OCI-LY3 (cell line): ENCODE data around the gene PARVA.

Experiments
- H2AFZ ChIP-seq: fragments of 200-600, 300-600 bp; shearing (Covaris generic); 2 replicates; pipeline ENCODE4 v1.6.0; 2014; ENCODE audit warnings: antibody characterized with exemption, low read depth, low read length
- H3K27ac ChIP-seq: fragments of 200-600, 300-600 bp; sonication (generic); 2 replicates; pipeline ENCODE4 v1.5.1; 2014; ENCODE audit warnings: mild to moderate bottlenecking, low read length, moderate library complexity, mixed read lengths
- H3K27me3 ChIP-seq: fragments of 200-600, 300-600 bp; sonication (generic); 2 replicates; pipeline ENCODE4 v1.6.1; 2014; ENCODE audit warnings: low read depth, low read length, mixed read lengths
- H3K36me3 ChIP-seq: fragments of 200-600, 300-600 bp; sonication (generic); replicated peaks from 2 replicates; pipeline ENCODE3; 2014; ENCODE audit warnings: low read depth, low read length, mixed read lengths
- H3K4me1 ChIP-seq: fragments of 300-600, 200-600 bp; sonication (generic); 2 replicates; pipeline ENCODE4 v1.6.1; 2014; ENCODE audit warnings: low read length, mixed read lengths
- H3K4me2 ChIP-seq: fragments of 200-600, 300-600 bp; sonication (generic); 2 replicates; pipeline ENCODE4 v1.6.1; 2014; ENCODE audit warnings: low read length, mixed read lengths
- H3K4me3 ChIP-seq: fragments of 300-600, 200-600 bp; sonication (generic); 2 replicates; pipeline ENCODE4 v1.5.1; 2014; ENCODE audit warnings: antibody characterized with exemption, mild to moderate bottlenecking, low read length, moderate library complexity
- H3K79me2 ChIP-seq: fragments of 300-600, 200-600 bp; shearing (Covaris generic); 2 replicates; pipeline ENCODE4 v1.6.1; 2014; ENCODE audit warnings: mild to moderate bottlenecking, low read length, mixed read lengths
- H3K9ac ChIP-seq: fragments of 300-600, 200-600 bp; shearing (Covaris generic); 2 replicates; pipeline ENCODE4 v1.6.0; 2014; ENCODE audit warnings: mild to moderate bottlenecking, low read length, moderate library complexity
- H3K9me3 ChIP-seq: fragments of 200-600, 300-600 bp; shearing (Covaris generic); 2 replicates; pipeline ENCODE4 v1.6.1; 2014; ENCODE audit warnings: low read length, mixed read lengths; ENCODE audit not compliant: insufficient read depth
- H4K20me1 ChIP-seq: fragments of 200-600, 300-600 bp; sonication (generic); 2 replicates; pipeline ENCODE4 v1.6.1; 2016; ENCODE audit warnings: low read length, mixed read lengths; ENCODE audit not compliant: insufficient read depth
- CTCF ChIP-seq: fragments of 200-600, 300-600 bp; sonication (generic); IDR thresholded peaks from 2 replicates; pipeline ENCODE4 v1.5.1; 2014; ENCODE audit warnings: antibody characterized with exemption, low read length, low read depth
- EZH2phosphoT487 ChIP-seq: fragments of 200-600 bp; shearing (Covaris generic); IDR thresholded peaks from 2 replicates; pipeline ENCODE4 v1.6.1; 2018; ENCODE audit warnings: antibody characterized with exemption, mixed run types, low read depth

Gene PARVA

GRCh38 chr11:12541583-12542151 is 164.3 kb downstream of the PARVA start:
- Histone ChIP-seq H3K9ac (no peak overlapping the region), H3K79me2 (no peaks in the 10 kb centered on the region), H3K27ac (no peak overlapping the region), H3K4me3 (no peak overlapping the region), H4K20me1 (no peaks in the 10 kb centered on the region), H3K4me2 (no peak overlapping the region), H3K27me3 (peaks cover 28% of the 10 kb centered on the region), H3K36me3 (no peaks in the 10 kb centered on the region), H3K9me3 (no peaks in the 10 kb centered on the region), H3K4me1 (no peaks in the 10 kb centered on the region), H2AFZ (no peak overlapping the region)
- TF ChIP-seq CTCF (no peak), EZH2phosphoT487 (no peak)

GRCh38 chr11:12542186-12542935 is 165.0 kb downstream of the PARVA start:
- H3K4me2 ChIP-seq = no peak overlapping the region
- no peaks in the 10 kb centered on the region for H3K79me2 ChIP-seq
- no peaks in the 10 kb centered on the region for H3K9me3 ChIP-seq
- no peak for TF ChIP-seq CTCF
- no peak overlapping the region for H3K9ac ChIP-seq
- H3K27ac ChIP-seq = no peak overlapping the region
- no peaks in the 10 kb centered on the region for H3K36me3 ChIP-seq
- H2AFZ ChIP-seq = no peak overlapping the region
- H4K20me1 ChIP-seq = no peaks in the 10 kb centered on the region
- H3K4me1 ChIP-seq = no peaks in the 10 kb centered on the region
- H3K4me3 ChIP-seq = no peak overlapping the region
- peaks cover 21% of the 10 kb centered on the region for H3K27me3 ChIP-seq

GRCh38 chr11:12543596-12544415 is 166.4 kb downstream of the PARVA start:
- Histone ChIP-seq H3K9me3 (no peaks in the 10 kb centered on the region), H3K27ac (no peak overlapping the region), H3K27me3 (peaks cover 7% of the 10 kb centered on the region; the same call in 1 of the 2 replicates), H3K4me1 (no peaks in the 10 kb centered on the region), H3K36me3 (no peaks in the 10 kb centered on the region), H3K4me2 (no peak overlapping the region), H3K4me3 (no peak overlapping the region), H2AFZ (no peak overlapping the region), H4K20me1 (no peaks in the 10 kb centered on the region), H3K79me2 (no peaks in the 10 kb centered on the region), H3K9ac (no peak overlapping the region)
- TF ChIP-seq EZH2phosphoT487 (no peak), CTCF (no peak)
